Fibroblast of the aortic adventitia (primary cell): Measurements from ENCODE around the gene PCDHGA9. TPM values are rescaled to one million over a fixed set of nuclear protein-coding genes. Genes with fewer than 3 reads are reported as not detected.
"Not testable (repeated sequence)": the region's sequence is repeated elsewhere in the genome, so short reads cannot be mapped to it uniquely, and the experiment has no call there.

Experiments
- DNase-seq: peaks from one replicate; pipeline ENCODE4 v3.0.0-alpha.2; 2010; ENCODE audit warnings: low read depth
- H3K4me3 ChIP-seq: 2 replicates; pipeline ENCODE4 v1.5.1; 2011; ENCODE audit warnings: low read depth, mild to moderate bottlenecking, control low read depth, low read length, moderate library complexity
- CTCF ChIP-seq: IDR thresholded peaks from 2 replicates; pipeline ENCODE4 v1.5.1; 2011; ENCODE audit warnings: mild to moderate bottlenecking, low read length, control low read depth, inconsistent platforms; ENCODE audit not compliant: insufficient read depth
- total RNA-seq: library from RNA; depleted of rRNA; stranded (reverse); fragments of >200 nt; gene quantifications from 2 replicates; pipeline ENCODE4 v1.2.3, GENCODE V29; 2012; ENCODE audit warnings: low replicate concordance

Gene PCDHGA9
- total RNA-seq, 1 donor = 7.3 TPM

- peak; percentile 61 for DNase-seq
- peak within 1 kb of the TSS; percentile 56 for H3K4me3 ChIP-seq
- TF ChIP-seq CTCF = peak; percentile 83
Observed at GRCh38 chr5:141407790-141408505, 5.4 kb downstream of the PCDHGA9 start, which contains the start of gene PCDHGB6. TSS of gene PCDHGB6 (plus strand) at chr5:141408021. CDS start at chr5:141408203, 182 bp downstream.

DNA sequence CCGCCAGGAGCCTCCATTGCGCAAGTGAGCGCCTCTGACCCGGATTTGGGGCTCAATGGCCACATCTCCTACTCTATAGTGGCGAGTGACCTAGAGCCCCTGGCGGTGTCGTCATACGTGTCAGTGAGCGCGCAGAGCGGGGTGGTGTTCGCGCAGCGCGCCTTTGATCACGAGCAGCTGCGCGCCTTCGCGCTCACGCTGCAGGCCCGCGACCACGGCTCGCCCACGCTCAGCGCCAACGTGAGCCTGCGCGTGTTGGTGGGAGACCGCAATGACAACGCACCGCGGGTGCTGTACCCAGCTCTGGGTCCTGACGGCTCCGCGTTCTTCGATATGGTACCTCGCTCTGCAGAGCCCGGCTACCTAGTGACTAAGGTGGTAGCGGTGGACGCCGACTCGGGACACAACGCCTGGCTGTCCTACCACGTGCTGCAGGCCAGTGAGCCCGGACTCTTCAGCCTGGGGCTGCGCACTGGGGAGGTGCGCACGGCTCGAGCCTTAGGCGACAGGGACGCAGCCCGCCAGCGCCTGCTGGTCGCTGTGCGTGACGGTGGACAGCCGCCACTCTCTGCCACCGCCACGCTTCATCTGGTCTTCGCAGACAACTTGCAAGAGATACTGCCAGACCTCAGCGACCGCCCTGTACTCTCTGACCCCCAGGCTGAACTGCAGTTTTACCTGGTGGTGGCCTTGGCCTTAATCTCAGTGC lies 7.2 kb downstream of the PCDHGA9 start:
- no peak for DNase-seq
- H3K4me3 ChIP-seq = no peak overlapping the region
- no peak for TF ChIP-seq CTCF

DNA sequence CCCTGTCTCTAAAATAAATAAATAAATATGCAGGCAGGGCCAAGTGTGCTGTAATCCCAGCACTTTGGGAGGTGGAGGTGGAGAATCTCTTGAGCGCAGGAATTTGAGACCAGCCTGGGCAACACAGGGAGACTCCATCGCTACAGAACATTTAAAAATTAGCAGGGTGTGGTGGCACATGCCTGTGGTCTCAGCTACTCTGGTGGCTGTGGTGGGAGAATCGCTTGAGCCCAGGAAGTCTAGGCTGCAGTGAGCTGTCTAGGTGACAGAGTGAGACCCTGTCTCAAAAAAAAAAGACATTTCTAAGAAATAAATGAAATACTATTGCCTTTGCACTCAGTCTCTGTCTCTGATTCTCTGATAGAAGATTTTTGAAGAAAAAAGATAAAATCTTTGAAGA lies 9.0 kb downstream of the PCDHGA9 start:
- TF ChIP-seq CTCF = no peak
- DNase-seq = no peak
- H3K4me3 ChIP-seq = no peak overlapping the region

DNA sequence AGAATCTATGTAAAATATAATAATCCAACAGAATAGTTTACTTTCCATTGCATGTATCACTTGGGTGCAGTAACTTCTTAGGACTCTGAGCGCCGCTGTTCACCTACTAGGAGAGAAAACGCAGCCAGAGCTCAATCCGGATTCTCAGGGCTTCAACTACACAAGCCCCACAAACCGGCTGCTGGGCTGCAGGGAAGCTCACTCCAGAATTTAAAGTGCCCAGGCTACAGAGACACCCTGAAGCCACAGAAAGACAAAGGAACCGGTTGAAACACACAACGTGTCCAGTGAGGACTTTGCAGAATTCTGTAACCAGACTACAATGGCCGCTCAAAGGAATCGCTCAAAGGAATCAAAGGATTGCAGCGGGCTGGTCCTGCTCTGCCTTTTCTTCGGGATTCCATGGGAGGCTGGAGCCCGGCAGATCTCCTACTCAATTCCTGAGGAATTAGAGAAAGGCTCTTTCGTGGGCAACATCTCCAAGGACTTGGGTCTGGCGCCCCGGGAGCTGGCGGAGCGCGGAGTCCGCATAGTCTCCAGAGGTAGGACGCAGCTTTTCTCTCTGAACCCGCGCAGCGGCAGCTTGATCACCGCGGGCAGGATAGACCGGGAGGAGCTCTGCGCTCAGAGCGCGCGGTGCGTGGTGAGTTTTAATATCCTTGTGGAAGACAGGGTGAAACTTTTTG lies 10.4 kb downstream of the PCDHGA9 start, which contains the start of gene PCDHGA10:
Gene PCDHGA10, plus strand, starts transcription at position 134 of the 686 bp plus-strand sequence. Its CDS starts 189 bp downstream, at position 323.
- peak; percentile 82 for DNase-seq
- peak; percentile 76 for TF ChIP-seq CTCF

DNA sequence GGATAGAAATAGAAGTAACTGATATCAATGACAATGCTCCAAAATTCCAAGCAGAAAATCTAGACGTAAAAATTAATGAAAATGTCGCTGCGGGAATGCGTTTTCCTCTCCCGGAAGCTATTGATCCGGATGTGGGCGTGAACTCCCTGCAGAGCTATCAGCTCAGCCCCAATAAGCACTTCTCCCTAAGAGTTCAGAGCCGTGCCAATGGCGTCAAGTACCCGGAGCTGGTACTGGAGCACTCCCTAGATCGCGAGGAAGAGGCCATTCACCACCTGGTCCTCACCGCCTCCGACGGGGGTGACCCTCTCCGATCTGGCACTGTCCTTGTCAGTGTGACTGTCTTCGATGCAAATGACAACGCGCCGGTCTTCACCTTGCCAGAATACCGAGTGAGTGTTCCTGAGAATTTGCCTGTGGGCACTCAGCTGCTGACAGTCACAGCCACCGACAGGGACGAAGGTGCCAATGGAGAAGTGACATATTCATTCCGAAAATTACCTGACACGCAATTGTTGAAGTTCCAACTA lies 11.0 kb downstream of the PCDHGA9 start:
- TF ChIP-seq CTCF = no peak
- H3K4me3 ChIP-seq = peak overlapping the region; percentile 62
- DNase-seq = no peak

More for the DNA sequence above, 10.4 kb downstream of the PCDHGA9 start, which contains the start of gene PCDHGA10:
- H3K4me3 ChIP-seq = peak within 1 kb of the TSS; percentile 62

- H3K4me3 ChIP-seq, DNase-seq: not testable (repeated sequence)
Observed at GRCh38 chr5:141414548-141415274, 12.1 kb downstream of the PCDHGA9 start.

DNA sequence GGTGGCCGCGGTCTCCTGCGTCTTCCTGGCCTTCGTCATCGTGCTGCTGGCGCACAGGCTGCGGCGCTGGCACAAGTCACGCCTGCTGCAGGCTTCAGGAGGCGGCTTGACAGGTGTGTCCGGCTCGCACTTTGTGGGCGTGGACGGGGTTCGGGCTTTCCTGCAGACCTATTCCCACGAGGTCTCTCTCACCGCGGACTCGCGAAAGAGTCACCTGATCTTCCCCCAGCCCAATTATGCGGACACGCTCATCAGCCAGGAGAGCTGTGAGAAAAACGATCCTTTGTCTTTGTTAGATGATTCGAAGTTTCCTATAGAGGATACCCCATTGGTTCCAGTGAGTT lies 12.7 kb downstream of the PCDHGA9 start:
- not testable (repeated sequence) for DNase-seq, H3K4me3 ChIP-seq
